ENCODE results near the gene TFDP2.
"Not testable (repeated sequence)": the region's sequence is repeated elsewhere in the genome, so short reads cannot be mapped to it uniquely, and the experiment has no call there.

The TFDP2 gene

GRCh38 chr3:142127941-142128658 lies 21.2 kb downstream of the TFDP2 start:
- DNase-seq (ENCODE audit: low read depth in 2 of 2) = no peak

- no peak for DNase-seq (ENCODE audit: low read depth in 2 of 2)
Measured at GRCh38 chr3:142124243-142124642, 25.1 kb downstream of the TFDP2 start.

- DNase-seq (ENCODE audit: low read depth in 2 of 2) = no peak
Measured at GRCh38 chr3:142120707-142121106, 28.6 kb downstream of the TFDP2 start.

GRCh38 chr3:142118911-142119310 lies 30.4 kb downstream of the TFDP2 start:
- no peak for DNase-seq (ENCODE audit: low read depth in 2 of 2)

GRCh38 chr3:142117056-142117851 lies 32.1 kb downstream of the TFDP2 start:
- no peak for DNase-seq (ENCODE audit: low read depth in 2 of 2)

- no peak for DNase-seq (ENCODE audit: low read depth in 2 of 2)
Measured at GRCh38 chr3:142115867-142116668, 33.3 kb downstream of the TFDP2 start.

- DNase-seq (ENCODE audit: low read depth in 2 of 2) = no peak
Measured at GRCh38 chr3:142112601-142113000, 36.7 kb downstream of the TFDP2 start.

GRCh38 chr3:142106548-142106947 lies 42.8 kb downstream of the TFDP2 start:
- DNase-seq (ENCODE audit: low read depth in 2 of 2) = no peak

- DNase-seq (ENCODE audit: low read depth in 2 of 2) = no peak
Measured at GRCh38 chr3:142105991-142106390, 43.4 kb downstream of the TFDP2 start.

- no peak for DNase-seq (ENCODE audit: low read depth in 2 of 2)
Measured at GRCh38 chr3:142104763-142105162, 44.6 kb downstream of the TFDP2 start.

- DNase-seq (ENCODE audit: low read depth in 2 of 2) = no peak
Measured at GRCh38 chr3:142098964-142099363, 50.4 kb downstream of the TFDP2 start.

GRCh38 chr3:142097099-142097843 lies 52.1 kb downstream of the TFDP2 start:
- DNase-seq (ENCODE audit: low read depth in 2 of 2) = no peak

- DNase-seq (ENCODE audit: low read depth in 2 of 2) = no peak
Measured at GRCh38 chr3:142095841-142096240, 53.5 kb downstream of the TFDP2 start.

GRCh38 chr3:142088925-142089324 lies 60.4 kb downstream of the TFDP2 start:
- not testable (repeated sequence) for DNase-seq (ENCODE audit: low read depth in 2 of 2)

- no peak for DNase-seq (ENCODE audit: low read depth in 2 of 2)
Measured at GRCh38 chr3:142088522-142088921, 60.8 kb downstream of the TFDP2 start.

GRCh38 chr3:142087676-142088075 lies 61.7 kb downstream of the TFDP2 start:
- DNase-seq (ENCODE audit: low read depth in 2 of 2) = no peak

GRCh38 chr3:142086581-142087090 lies 62.7 kb downstream of the TFDP2 start:
- DNase-seq (ENCODE audit: low read depth in 2 of 2) = no peak

- no peak for DNase-seq (ENCODE audit: low read depth in 2 of 2)
Measured at GRCh38 chr3:142081178-142081577, 68.2 kb downstream of the TFDP2 start.

GRCh38 chr3:142077859-142078500 lies 71.4 kb downstream of the TFDP2 start:
- DNase-seq (ENCODE audit: low read depth in 2 of 2) = no peak

- DNase-seq (ENCODE audit: low read depth in 2 of 2) = no peak
Measured at GRCh38 chr3:142077155-142077858, 72.0 kb downstream of the TFDP2 start.

Measured in activated CD4-positive, alpha-beta T cell treated with anti-CD3 and anti-CD28 coated beads for 24 hours (primary cell).